ENCODE data around the gene RAB7B.

RAB7B gene

DNA sequence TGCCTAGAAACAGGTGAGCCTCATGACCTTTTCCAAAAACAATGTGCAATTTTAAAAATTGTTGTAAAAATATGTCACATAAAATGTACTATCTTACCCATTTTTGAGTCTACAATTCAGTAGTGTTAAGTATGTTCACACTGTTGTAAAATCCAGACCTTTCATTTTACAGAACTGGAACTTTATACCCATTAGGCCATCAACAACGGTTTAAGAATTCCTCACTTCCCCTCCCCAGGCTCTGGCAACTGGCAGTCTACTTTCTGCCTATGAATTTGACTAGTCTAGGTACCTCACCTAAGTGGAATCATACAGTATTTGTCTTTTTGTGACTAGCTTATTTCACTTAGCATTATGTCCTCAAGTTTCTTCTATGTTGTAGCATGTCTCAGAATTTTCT lies 11.9 kb upstream of the RAB7B start:
- H3K79me2 ChIP-seq: no peaks in the 10 kb centered on the region
- H3K27me3 ChIP-seq (ENCODE audit: control insufficient read depth, insufficient read depth, low read length): no peaks in the 10 kb centered on the region
- H3K9me3 ChIP-seq (ENCODE audit: control insufficient read depth, low read length): no peaks in the 10 kb centered on the region
- no peak overlapping the region for H3K4me2 ChIP-seq (ENCODE audit: low read length)
- H3K4me3 ChIP-seq (ENCODE audit: low read depth, low read length): no peak overlapping the region
- no peak overlapping the region for H3K9ac ChIP-seq
- no peaks in the 10 kb centered on the region for H3K4me1 ChIP-seq
- H2AFZ ChIP-seq: no peak overlapping the region
- H3K36me3 ChIP-seq (ENCODE audit: control insufficient read depth, insufficient read depth, low read length): no peaks in the 10 kb centered on the region
- no peak overlapping the region for H3K27ac ChIP-seq
- TF ChIP-seq, protein P1, sequence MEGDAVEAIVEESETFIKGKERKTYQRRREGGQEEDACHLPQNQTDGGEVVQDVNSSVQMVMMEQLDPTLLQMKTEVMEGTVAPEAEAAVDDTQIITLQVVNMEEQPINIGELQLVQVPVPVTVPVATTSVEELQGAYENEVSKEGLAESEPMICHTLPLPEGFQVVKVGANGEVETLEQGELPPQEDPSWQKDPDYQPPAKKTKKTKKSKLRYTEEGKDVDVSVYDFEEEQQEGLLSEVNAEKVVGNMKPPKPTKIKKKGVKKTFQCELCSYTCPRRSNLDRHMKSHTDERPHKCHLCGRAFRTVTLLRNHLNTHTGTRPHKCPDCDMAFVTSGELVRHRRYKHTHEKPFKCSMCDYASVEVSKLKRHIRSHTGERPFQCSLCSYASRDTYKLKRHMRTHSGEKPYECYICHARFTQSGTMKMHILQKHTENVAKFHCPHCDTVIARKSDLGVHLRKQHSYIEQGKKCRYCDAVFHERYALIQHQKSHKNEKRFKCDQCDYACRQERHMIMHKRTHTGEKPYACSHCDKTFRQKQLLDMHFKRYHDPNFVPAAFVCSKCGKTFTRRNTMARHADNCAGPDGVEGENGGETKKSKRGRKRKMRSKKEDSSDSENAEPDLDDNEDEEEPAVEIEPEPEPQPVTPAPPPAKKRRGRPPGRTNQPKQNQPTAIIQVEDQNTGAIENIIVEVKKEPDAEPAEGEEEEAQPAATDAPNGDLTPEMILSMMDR (IDR thresholded peaks at IDR 0.05): no peak

DNA sequence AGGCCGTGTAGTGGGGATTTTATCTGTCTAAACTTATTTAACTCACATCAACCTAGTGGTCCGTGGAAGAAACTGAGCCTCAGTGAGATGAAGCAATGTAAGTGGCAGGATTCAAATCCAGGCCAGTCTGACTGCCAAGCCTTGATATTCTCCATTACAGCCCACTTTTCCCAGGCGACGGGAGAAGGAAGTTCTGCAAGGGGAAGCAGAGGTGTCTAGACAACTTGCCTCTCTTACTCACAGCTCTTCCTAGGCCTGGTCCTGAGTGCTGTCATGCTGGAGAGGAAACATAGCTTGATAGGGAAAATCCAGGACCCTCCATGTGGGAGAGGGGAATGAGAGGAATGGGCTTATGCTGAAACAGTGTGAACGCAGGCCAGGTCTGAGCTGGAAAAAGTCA lies 11.4 kb upstream of the RAB7B start:
- no peak overlapping the region for H2AFZ ChIP-seq
- H3K27me3 ChIP-seq (ENCODE audit: control insufficient read depth, insufficient read depth, low read length): no peaks in the 10 kb centered on the region
- H3K4me2 ChIP-seq (ENCODE audit: low read length): no peak overlapping the region
- H3K4me1 ChIP-seq: no peaks in the 10 kb centered on the region
- H3K9me3 ChIP-seq (ENCODE audit: control insufficient read depth, low read length): no peaks in the 10 kb centered on the region
- H3K4me3 ChIP-seq (ENCODE audit: low read depth, low read length): no peak overlapping the region
- H3K36me3 ChIP-seq (ENCODE audit: control insufficient read depth, insufficient read depth, low read length): no peaks in the 10 kb centered on the region
- TF ChIP-seq, protein P1 (IDR thresholded peaks at IDR 0.05): no peak
- no peak overlapping the region for H3K27ac ChIP-seq
- H3K9ac ChIP-seq: no peak overlapping the region
- H3K79me2 ChIP-seq: no peaks in the 10 kb centered on the region

DNA sequence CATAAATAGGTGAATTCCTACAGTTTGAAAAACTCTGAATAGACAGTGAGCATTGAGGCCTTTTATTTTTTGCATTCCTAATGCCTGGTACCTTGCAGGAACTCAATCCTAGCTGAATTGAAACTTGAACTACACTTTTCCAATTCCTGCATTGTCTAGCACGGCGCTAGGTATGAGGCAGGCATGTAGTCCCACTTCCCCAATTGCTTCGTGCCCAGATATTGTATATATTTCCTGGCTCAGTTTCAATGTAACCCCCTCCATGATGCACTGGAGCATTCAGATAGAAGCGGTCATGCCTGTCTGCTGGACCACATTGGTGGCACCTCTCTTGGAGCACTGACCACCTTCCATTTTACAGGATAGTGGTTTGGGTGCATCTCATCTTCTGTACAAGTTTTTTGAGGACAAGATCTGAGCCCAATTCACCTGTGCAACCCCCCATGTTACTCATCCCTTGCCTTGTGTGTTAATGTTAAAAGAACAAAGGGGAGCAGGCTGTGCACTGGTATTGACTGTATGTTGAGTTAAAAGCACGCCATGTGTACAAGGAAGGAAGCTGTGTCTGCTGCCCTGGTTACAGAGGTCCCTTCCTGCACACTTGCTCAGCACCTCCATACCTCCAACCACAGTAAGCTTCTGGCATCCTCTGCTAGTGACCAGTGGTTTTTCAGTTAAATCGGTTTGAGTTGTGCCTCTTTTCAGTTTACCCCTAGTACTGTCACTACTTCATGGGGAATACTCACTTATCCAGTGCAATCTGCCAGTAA lies 10.0 kb upstream of the RAB7B start:
- H3K4me1 ChIP-seq: no peaks in the 10 kb centered on the region
- no peaks in the 10 kb centered on the region for H3K36me3 ChIP-seq (ENCODE audit: control insufficient read depth, insufficient read depth, low read length)
- TF ChIP-seq, protein P1 (IDR thresholded peaks at IDR 0.05): no peak
- no peaks in the 10 kb centered on the region for H3K9me3 ChIP-seq (ENCODE audit: control insufficient read depth, low read length)
- H3K27ac ChIP-seq: no peak overlapping the region
- H3K27me3 ChIP-seq (ENCODE audit: control insufficient read depth, insufficient read depth, low read length): no peaks in the 10 kb centered on the region
- no peak overlapping the region for H3K9ac ChIP-seq
- no peak overlapping the region for H3K4me2 ChIP-seq (ENCODE audit: low read length)
- no peak overlapping the region for H2AFZ ChIP-seq
- H3K79me2 ChIP-seq: no peaks in the 10 kb centered on the region
- no peak overlapping the region for H3K4me3 ChIP-seq (ENCODE audit: low read depth, low read length)

DNA sequence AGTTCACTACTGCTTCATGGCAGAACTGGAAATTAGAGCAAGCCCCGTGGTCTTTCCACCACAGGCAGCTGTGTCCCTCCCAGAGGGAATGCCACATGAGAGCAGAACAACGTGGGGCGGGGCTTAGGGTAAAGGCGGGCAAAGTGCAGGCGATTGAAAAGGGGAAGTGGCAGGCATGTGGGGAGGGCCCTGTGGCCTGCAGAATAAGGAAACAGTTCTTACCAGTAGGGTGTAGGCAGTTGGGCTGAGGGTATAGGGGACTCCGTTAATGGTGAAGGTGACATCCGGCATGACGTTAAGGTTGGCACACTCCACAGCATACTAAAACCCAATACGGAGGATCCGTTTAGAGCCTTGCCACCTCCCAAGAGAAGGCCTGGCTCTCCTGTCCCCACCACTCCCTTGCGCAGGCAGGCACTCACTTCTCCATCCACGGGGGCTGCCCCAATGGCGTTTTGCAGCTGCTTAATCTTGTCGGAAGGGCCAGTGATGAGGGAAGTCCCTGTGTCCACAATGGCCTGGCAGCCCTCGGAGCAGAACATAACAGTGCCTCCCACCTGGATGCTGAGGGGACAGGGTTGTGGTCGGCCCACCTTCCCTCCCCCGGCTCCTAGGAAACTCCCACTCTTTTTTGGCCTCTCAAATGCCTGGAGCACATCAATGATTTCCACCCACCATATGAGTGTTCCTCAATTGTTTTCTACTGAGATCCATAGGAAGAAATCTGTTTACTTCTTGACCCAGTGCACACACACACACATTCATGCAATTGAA lies 9.1 kb upstream of the RAB7B start:
- Histone ChIP-seq H3K9ac (no peak overlapping the region), H2AFZ (no peak overlapping the region), H3K79me2 (no peaks in the 10 kb centered on the region), H3K4me3 (ENCODE audit: low read depth, low read length) (no peak overlapping the region), H3K9me3 (ENCODE audit: control insufficient read depth, low read length) (no peaks in the 10 kb centered on the region), H3K36me3 (ENCODE audit: control insufficient read depth, insufficient read depth, low read length) (no peaks in the 10 kb centered on the region), H3K27ac (no peak overlapping the region), H3K4me2 (ENCODE audit: low read length) (no peak overlapping the region), H3K4me1 (no peaks in the 10 kb centered on the region), H3K27me3 (ENCODE audit: control insufficient read depth, insufficient read depth, low read length) (no peaks in the 10 kb centered on the region)
- TF ChIP-seq, protein P1 (IDR thresholded peaks at IDR 0.05): no peak
